Testis (tissue), 3 donors: ENCODE results near the gene TMEM239. TPM values are rescaled to one million over a fixed set of nuclear protein-coding genes. Genes with fewer than 3 reads are reported as not detected.
A peak's percentile ranks its signal among the peaks of the same experiment; 100 is the strongest.

Source experiments
- DNase-seq: peaks from one replicate; pipeline ENCODE4 v3.0.0-alpha.2; 2019
- H3K27ac ChIP-seq, 2 donors: fragments of 200-600 bp; sonication (generic); one replicate each; pipeline ENCODE4 v1.5.1; 2019
- H3K27me3 ChIP-seq: fragments of 200-600 bp; sonication (generic); one replicate; pipeline ENCODE4 v1.5.1; 2019
- H3K36me3 ChIP-seq: fragments of 200-600 bp; sonication (generic); one replicate; pipeline ENCODE4 v1.5.1; 2017; ENCODE audit warnings: low read depth; ENCODE audit errors: missing control alignments
- H3K4me1 ChIP-seq: fragments of 200-600 bp; sonication (generic); one replicate; pipeline ENCODE4 v1.5.1; 2019
- H3K4me3 ChIP-seq, 2 donors: fragments of 200-600 bp; sonication (generic); one replicate each; pipeline ENCODE4 v1.5.1; 2017 to 2019
- H3K9me3 ChIP-seq: fragments of 200-600 bp; sonication (generic); one replicate; pipeline ENCODE4 v1.5.1; 2017
- CTCF ChIP-seq, 3 experiments: fragments of 450-650 bp in 2 of 3; fragments of 200-600 bp in 1 of 3; sonication (generic) in 1 of 3; IDR thresholded peaks; one replicate each; pipeline ENCODE4 v1.5.1; 2016 to 2019; ENCODE audit warnings: antibody characterized with exemption in 3 of 3, mild to moderate bottlenecking in 2 of 3, moderate library complexity in 1 of 3
- POLR2A ChIP-seq: fragments of 450-650 bp; IDR thresholded peaks from one replicate; pipeline ENCODE4 v1.6.1; 2017; ENCODE audit warnings: antibody characterized with exemption, mild to moderate bottlenecking, moderate library complexity
- WGBS, 2 donors: methylation state at CpG; one replicate each; pipeline ENCODE4 v1.1.5; 2018; 5-methylcytosine and 5-hydroxymethylcytosine counted together
- intact Hi-C: fragments of 100-400 bp; cut with DNase I; formaldehyde crosslinking; loops from one replicate; pipeline ENCODE4 v1.15.1; 2023; ENCODE audit warnings: low total_unique reads
- polyA plus RNA-seq: library from polyadenylated mRNA; stranded (reverse); fragments of 350-450 nt; fragmentation: Illumina TruSeq; extraction: RNeasy Lipid Tissue Mini Kit (QIAGEN cat#74804); gene quantifications from one replicate; pipeline ENCODE4 v1.2.3, GENCODE V29; 2014; ENCODE audit warnings: low read depth, low replicate concordance; ENCODE audit not compliant: insufficient read depth
- total RNA-seq, 2 donors: library from RNA; depleted of rRNA; stranded (reverse); fragments of >200 nt; gene quantifications; one replicate each; pipeline ENCODE4 v1.2.3, GENCODE V29; 2016

Gene TMEM239
- total and polyA plus RNA-seq, 3 donors from 2014 or later, result 39.0 to 133 (median 77.3) TPM

DNA sequence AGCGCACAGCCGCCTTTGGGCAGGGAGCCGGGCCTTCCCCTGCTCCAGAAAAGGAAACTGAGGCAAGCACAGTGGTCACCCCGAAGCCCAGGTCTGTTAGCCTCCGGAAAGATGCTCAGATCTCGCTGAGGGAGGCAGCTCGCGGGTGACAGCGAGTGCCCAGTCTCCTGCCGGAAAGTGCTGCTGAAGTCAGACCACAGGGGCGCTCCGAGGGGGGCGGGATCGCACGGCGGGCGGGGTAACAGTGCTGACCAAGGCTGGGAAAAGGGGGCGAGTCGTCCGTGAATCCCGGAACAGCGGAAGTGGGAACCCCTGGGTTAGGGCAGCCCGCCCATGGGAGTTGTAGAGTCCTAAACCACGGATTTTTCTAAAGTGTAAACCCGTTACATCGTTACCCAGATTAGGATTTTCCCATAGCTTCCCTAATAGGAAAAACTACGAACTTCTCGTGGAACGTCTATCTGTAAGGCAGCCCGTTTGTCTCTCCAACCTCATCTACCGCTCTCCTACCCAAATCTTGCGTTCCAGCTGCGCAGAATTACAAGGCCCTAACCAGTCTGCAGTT is 24.9 kb downstream of the TMEM239 start:
- Histone ChIP-seq H3K36me3 (no peaks in the 10 kb centered on the region), H3K9me3 (no peaks in the 10 kb centered on the region), H3K4me3 (peak overlapping the region; percentile 89 to 93), H3K4me1 (peaks cover 14% of the 10 kb centered on the region), H3K27me3 (no peaks in the 10 kb centered on the region), H3K27ac (peak overlapping the region; percentile 88 to 93)
- TF ChIP-seq POLR2A (no peak), CTCF (IDR thresholded peaks at IDR 0.05) (no peak)
- DNase-seq, result peak; percentile 73
- intact Hi-C loops, result no loop called here
- 1 to 2% methylated on average over 30 to 33 of the region's 33 CpGs for WGBS, 2 donors

- H3K27me3 ChIP-seq, result no peaks in the 10 kb centered on the region
- H3K4me1 ChIP-seq, result peaks cover 8% of the 10 kb centered on the region
- no peak overlapping the region for H3K4me3 ChIP-seq
- WGBS, 2 donors, result 86 to 88% methylated on average over 2 of the region's 2 CpGs
- no peak for DNase-seq
- TF ChIP-seq CTCF (IDR thresholded peaks at IDR 0.05) (no peak), POLR2A (no peak)
- no peak overlapping the region for H3K27ac ChIP-seq
- intact Hi-C loops, result no loop called here
- no peaks in the 10 kb centered on the region for H3K36me3 ChIP-seq
- H3K9me3 ChIP-seq, result no peaks in the 10 kb centered on the region
Observed at GRCh38 chr20:2845607-2846006, 29.4 kb downstream of the TMEM239 start.

- TF ChIP-seq CTCF (IDR thresholded peaks at IDR 0.05) (no peak), POLR2A (no peak)
- H3K4me3 ChIP-seq, result no peak overlapping the region
- no peak overlapping the region for H3K27ac ChIP-seq
- intact Hi-C loops, result no loop called here
- 90 to 94% methylated on average over 5 of the region's 5 CpGs for WGBS, 2 donors
- H3K4me1 ChIP-seq, result peaks cover 2% of the 10 kb centered on the region
- no peaks in the 10 kb centered on the region for H3K36me3 ChIP-seq
- H3K9me3 ChIP-seq, result no peaks in the 10 kb centered on the region
- no peaks in the 10 kb centered on the region for H3K27me3 ChIP-seq
- no peak for DNase-seq
Observed at GRCh38 chr20:2846698-2847097, 30.5 kb downstream of the TMEM239 start.

DNA sequence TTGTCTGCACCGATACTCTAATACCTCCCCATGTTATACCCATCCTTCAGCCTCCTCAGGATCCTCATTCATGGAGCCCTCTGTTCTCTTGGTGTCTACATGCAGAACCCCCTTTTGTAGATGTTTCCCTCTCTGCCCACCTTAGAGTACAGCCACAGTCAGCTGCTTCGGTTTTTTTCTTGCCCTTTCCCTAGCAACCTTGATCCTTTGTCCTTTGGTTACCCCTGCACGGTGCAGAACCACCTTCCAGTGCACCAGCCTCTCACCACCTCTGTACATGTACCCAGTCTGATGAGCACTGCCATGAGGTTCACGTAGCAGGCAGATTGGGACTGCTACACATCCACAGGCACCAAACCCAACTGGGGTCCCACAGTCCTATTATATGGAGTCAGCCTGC is 31.6 kb downstream of the TMEM239 start:
- no peaks in the 10 kb centered on the region for H3K36me3 ChIP-seq
- WGBS, 2 donors, result 86 to 94% methylated on average over 4 of the region's 4 CpGs
- intact Hi-C loops, result no loop called here

More for the DNA sequence above, 31.6 kb downstream of the TMEM239 start:
- DNase-seq, result no peak
- H3K9me3 ChIP-seq, result no peaks in the 10 kb centered on the region
- no peak overlapping the region for H3K27ac ChIP-seq
- TF ChIP-seq CTCF (IDR thresholded peaks at IDR 0.05), result no peak
- TF ChIP-seq POLR2A, result no peak
- no peaks in the 10 kb centered on the region for H3K4me1 ChIP-seq
- no peak overlapping the region for H3K4me3 ChIP-seq
- no peaks in the 10 kb centered on the region for H3K27me3 ChIP-seq
